ENCODE data around the gene LGI1. TPM values are rescaled to one million over a fixed set of nuclear protein-coding genes. Genes with fewer than 3 reads are reported as not detected.

LGI1 gene
- total and polyA plus RNA-seq, 2 of the 8 experiments (the other 6 are each of a cell fraction or from before 2014, with no cell fraction given), result 0.15 TPM; not detected in 1

DNA sequence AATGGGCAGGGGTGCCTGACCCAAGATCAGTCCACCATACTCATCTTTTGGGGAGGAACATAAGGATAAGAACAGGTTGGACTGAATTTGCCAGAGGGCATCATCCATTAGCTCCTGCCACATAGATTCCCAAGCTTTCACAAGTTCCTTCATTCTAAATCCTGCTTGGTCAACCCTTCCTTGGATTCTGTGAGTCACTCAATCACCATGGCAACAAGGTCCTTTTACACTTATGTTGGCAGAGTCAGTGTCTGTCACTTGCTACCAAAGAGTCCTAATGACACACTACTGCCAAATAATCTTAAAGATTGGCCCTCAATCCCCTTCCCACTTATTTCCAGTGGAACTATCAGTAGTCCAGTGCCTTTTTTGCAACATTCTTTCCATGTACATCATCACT, 5.0 kb upstream of the LGI1 start:
- H2BK5ac ChIP-seq (ENCODE audit: low read depth, low read length), result no peak overlapping the region
- no peaks in the 10 kb centered on the region for H3K79me1 ChIP-seq (ENCODE audit: low read depth, low read length)
- no peak overlapping the region for H3K23ac ChIP-seq (ENCODE audit: insufficient read length)
- ChIA-PET POLR2A (ENCODE audit: partially characterized antibody) (no interaction called here), CTCF (ENCODE audit: partially characterized antibody) (interaction anchor here (0.6 to 11.2 kb wide), 7 partner anchors 15 to 1653 kb away, joined by 3 to 91 read pairs (median 4); no protein-coding TSS in a partner anchor)
- H3K36me3 ChIP-seq (ENCODE audit: control insufficient read depth in 2 of 4, insufficient read depth in 4 of 4, low read length in 3 of 4), result no peaks in the 10 kb centered on the region
- H2BK20ac ChIP-seq (ENCODE audit: low read length), result no peak overlapping the region
- no peak overlapping the region for H3K27ac ChIP-seq (ENCODE audit: low read depth, low read length)
- no peak overlapping the region for H3K14ac ChIP-seq (ENCODE audit: insufficient read length)
- no peaks in the 10 kb centered on the region for H3K9me3 ChIP-seq (ENCODE audit: insufficient read depth in 2 of 2, low read depth in 1 of 2, low read length in 1 of 2)
- DNase-seq (ENCODE audit: low read depth in 1 of 2, low spot score in 2 of 2) (no peak), FAIRE-seq (no peak)
- no peak overlapping the region for H4K91ac ChIP-seq (replicated peaks; ENCODE audit: insufficient read length, low read length)
- H4K8ac ChIP-seq (ENCODE audit: extremely low read depth, insufficient read depth, low read length), result no peak overlapping the region
- no peaks in the 10 kb centered on the region for H4K20me1 ChIP-seq (replicated peaks in 1 of 2; ENCODE audit: control insufficient read depth in 1 of 2, insufficient read depth in 2 of 2, low read length in 2 of 2)
- H3K9ac ChIP-seq (replicated peaks in 1 of 4; ENCODE audit: extremely low read depth in 1 of 4, low read depth in 3 of 4, low read length in 3 of 4), result no peak overlapping the region
- no peak overlapping the region for H2AFZ ChIP-seq (ENCODE audit: low read length)
- peaks cover 0 to 3% (median 1%) of the 10 kb centered on the region in 4 experiments; a peak in 2 of 7 replicates for H3K27me3 ChIP-seq (replicated peaks in 1 of 4; ENCODE audit: control insufficient read depth in 3 of 4, extremely low read depth in 1 of 4, insufficient read depth in 3 of 4, low read length in 3 of 4)
- H2BK12ac ChIP-seq (ENCODE audit: low read depth, low read length), result no peak overlapping the region
- H3K4me3 ChIP-seq (ENCODE audit: extremely low read depth in 1 of 4, insufficient read depth in 2 of 4, low read depth in 3 of 4, low read length in 4 of 4), result no peak overlapping the region
- no peak overlapping the region for H4K5ac ChIP-seq (ENCODE audit: insufficient read length, low read depth, low read length)
- H3K56ac ChIP-seq (replicated peaks; ENCODE audit: insufficient read length, low read depth, low read length), result no peak overlapping the region
- H2AK5ac ChIP-seq (ENCODE audit: low read depth, low read length), result no peak overlapping the region
- H2BK120ac ChIP-seq (replicated peaks; ENCODE audit: low read depth, low read length), result no peak overlapping the region
- H3K79me2 ChIP-seq (ENCODE audit: control insufficient read depth in 1 of 2, insufficient read depth in 2 of 2, low read length in 2 of 2), result no peaks in the 10 kb centered on the region
- H3K18ac ChIP-seq (ENCODE audit: extremely low read depth, low read length), result no peak overlapping the region
- H3K23me2 ChIP-seq (ENCODE audit: low read depth, low read length), result peaks cover 2% of the 10 kb centered on the region; the same call in 1 of the 2 replicates
- H2BK15ac ChIP-seq (ENCODE audit: low read length), result no peak overlapping the region
- no peak overlapping the region; a peak in 1 of 4 replicates for H3K4me2 ChIP-seq (ENCODE audit: insufficient read depth in 1 of 2, low read depth in 2 of 2, low read length in 2 of 2)
- H3K4me1 ChIP-seq (replicated peaks in 1 of 4; ENCODE audit: control insufficient read depth in 3 of 4, insufficient read depth in 4 of 4, low read length in 3 of 4), result peaks cover 8 to 31% (median 24%) of the 10 kb centered on the region in 4 experiments
- no peak overlapping the region for H3K4ac ChIP-seq (replicated peaks; ENCODE audit: insufficient read length, low read depth, low read length)
- TF ChIP-seq JUN (IDR thresholded peaks at IDR 0.05; ENCODE audit: low read depth, low read length) (no peak), TEAD4 (IDR thresholded peaks at IDR 0.05; ENCODE audit: low read depth, low read length) (no peak), EP300 (IDR thresholded peaks at IDR 0.05; ENCODE audit: borderline replicate concordance in 1 of 2, low read depth in 2 of 2, low read length in 2 of 2) (no peak), TAF1 (IDR thresholded peaks at IDR 0.05; ENCODE audit: low read depth, low read length) (no peak), SIN3A (conservative IDR thresholded peaks at IDR 0.05 in 1 of 2, IDR thresholded peaks at IDR 0.05 in 1 of 2; ENCODE audit: low read depth in 1 of 2, low read length in 2 of 2) (no peak), NANOG (IDR thresholded peaks at IDR 0.05; ENCODE audit: insufficient read depth, low read depth, low read length, poor library complexity, severe bottlenecking) (no peak), TCF12 (IDR thresholded peaks at IDR 0.05; ENCODE audit: low read depth, low read length) (no peak), PHF8 (conservative IDR thresholded peaks at IDR 0.05; ENCODE audit: low read depth, low read length) (no peak), KDM5A (IDR thresholded peaks at IDR 0.05; ENCODE audit: low read length) (no peak), KDM1A (IDR thresholded peaks at IDR 0.05; ENCODE audit: borderline replicate concordance, low read length) (no peak), CEBPB (IDR thresholded peaks at IDR 0.05; ENCODE audit: low read depth, low read length) (no peak), SIX5 (IDR thresholded peaks at IDR 0.05; ENCODE audit: low read depth, low read length) (no peak), NRF1 (IDR thresholded peaks at IDR 0.05; ENCODE audit: low read depth, low read length) (no peak), SUZ12 (IDR thresholded peaks at IDR 0.05; ENCODE audit: low read length) (no peak)
- TF ChIP-seq, protein P1, sequence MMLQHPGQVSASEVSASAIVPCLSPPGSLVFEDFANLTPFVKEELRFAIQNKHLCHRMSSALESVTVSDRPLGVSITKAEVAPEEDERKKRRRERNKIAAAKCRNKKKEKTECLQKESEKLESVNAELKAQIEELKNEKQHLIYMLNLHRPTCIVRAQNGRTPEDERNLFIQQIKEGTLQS (IDR thresholded peaks at IDR 0.05; ENCODE audit: insufficient read depth, low read depth, low read length), result no peak
